HK-2 (cell line): ENCODE measurements around the gene NRP2.
A peak's percentile ranks its signal among the peaks of the same experiment; 100 is the strongest.

Experiments used
- DNase-seq: peaks from one replicate; pipeline ENCODE4 v3.0.0-alpha.2; 2018; ENCODE audit not compliant: unreplicated experiment

The NRP2 gene

DNA sequence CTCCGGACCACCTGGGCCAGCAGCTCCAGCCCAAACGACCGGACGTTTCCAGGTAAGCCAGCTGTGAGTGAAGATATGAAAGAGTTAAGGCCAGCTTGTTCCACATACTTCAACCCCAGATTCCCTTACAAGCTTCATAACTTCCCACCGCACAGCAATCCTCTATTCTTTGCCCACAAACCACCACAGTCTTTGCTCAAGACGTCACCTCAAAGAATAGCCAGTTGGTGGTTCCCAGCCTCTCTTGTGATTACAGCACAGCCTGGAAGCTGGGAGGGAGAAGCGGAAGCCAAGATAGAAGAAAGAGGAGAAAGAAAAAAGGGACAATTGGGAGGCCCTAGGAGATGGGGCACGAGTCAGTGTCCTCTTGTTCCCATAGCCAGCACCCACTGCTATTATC, 70.6 kb downstream of the NRP2 start:
- DNase-seq = no peak

DNA sequence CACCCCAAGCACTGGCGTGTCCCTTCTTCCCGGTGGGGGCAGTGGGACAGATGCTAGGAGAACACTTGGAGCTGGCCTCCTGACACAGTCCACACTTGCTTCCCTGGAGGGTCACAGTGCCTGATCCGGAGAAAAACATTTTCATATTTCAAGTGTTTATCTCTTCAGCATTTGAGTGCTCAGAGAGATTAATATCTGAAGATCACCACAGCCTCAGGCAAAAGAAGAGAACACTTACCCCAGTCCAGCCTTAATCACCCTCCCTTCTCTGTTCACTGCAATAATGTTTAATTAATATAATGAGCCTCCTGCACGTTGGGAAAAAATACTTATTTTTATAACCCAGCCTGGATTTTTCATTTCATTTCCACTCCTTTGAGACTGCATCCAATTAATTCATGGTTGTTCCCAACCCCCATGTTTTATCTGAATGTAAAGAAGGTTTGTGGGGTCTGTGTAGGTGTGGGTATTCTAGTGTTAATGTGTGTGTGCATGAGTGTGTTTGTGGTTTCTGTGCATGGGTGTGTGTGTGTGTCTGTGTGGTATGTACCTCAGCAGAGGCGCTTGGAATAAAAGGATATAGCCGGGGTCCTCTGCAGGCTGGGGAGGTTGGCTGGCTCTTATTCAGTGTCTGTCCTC, 72.1 kb downstream of the NRP2 start:
- no peak for DNase-seq

GRCh38 chr2:205754924-205755321, 72.6 kb downstream of the NRP2 start:
- peak; percentile 61 for DNase-seq

DNA sequence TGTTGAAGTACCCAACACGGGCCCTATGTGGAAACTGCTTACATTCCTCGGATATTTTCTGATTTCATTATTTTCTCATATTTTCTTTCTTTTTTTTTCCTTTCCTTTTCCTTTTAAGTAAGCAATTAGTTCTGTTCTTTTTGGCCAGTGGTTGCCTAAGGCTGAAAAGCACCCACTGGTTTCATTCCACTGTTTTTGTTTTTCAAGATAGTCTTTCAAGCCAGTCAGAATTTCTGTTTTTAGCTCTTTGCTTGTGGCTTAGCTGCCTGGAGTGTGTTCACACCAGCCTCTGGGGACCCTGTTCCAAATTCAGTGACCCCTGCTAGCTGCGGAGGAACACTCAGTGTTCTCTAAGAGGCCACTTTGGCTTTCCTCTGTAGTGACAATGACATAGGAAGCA, 73.6 kb downstream of the NRP2 start:
- DNase-seq = no peak

GRCh38 chr2:205757271-205757670, 75.0 kb downstream of the NRP2 start:
- no peak for DNase-seq

DNA sequence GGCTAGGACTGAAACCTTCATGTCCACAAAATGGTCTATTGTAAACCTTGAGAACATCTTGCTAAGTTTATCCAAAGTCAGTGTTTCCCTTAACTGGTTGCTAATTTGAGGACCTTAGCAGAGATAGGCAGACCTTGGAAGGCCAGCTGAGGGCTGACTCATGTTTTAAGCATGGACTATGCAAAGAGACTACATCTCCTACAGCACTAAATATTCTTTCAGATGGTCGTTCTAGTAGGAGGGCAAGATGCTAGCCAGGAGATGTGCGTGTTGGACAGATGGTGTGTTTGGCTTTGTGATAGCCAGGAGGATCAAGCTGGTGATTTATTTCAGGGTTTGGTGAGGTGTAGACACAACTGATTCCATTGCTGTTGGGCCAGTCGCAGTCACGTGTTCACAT, 75.8 kb downstream of the NRP2 start:
- DNase-seq = no peak

- no peak for DNase-seq
Measured at GRCh38 chr2:205758500-205758899, 76.2 kb downstream of the NRP2 start.

GRCh38 chr2:205759257-205759656, 77.0 kb downstream of the NRP2 start:
- DNase-seq = no peak

DNA sequence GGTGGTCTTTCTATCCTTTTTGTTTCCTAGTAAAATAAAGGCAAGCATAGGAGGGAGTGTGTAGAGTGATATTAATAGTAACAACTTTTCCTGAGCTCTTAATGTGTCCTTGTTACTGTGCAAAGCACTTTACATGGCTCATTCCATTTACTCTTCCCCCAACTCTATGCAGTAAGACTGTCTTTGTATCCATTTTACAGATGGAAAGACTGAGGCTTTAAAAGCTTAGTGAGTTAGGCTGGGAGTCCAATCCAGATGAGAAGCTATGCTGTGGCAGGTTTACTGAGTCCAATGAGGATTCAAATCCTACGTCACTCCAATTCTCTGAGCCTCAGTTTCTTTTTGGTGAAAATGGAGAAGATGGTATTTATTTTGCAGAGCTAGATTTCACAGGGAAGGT, 77.4 kb downstream of the NRP2 start:
- DNase-seq = no peak

- no peak for DNase-seq
Measured at GRCh38 chr2:205760157-205760556, 77.9 kb downstream of the NRP2 start.

DNA sequence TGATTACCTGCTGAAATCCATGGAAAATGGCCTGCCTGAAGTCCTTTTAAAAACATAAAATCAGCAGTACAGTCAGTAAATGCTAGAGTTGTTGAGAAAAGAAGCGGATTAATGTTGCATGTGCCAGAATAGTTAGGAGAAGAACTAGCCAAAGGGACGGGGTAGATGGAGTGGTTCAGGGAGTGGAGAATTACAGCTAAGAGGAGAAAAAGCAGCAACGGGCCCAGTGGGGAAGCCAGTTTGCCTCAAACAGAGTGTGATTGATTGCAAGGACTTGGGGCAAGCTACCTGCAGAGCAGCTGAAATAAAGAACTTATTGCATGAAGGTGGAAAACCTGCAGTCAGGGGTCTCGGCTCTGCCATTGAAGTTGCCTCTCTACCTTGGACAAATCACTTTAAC, 79.1 kb downstream of the NRP2 start:
- no peak for DNase-seq

DNA sequence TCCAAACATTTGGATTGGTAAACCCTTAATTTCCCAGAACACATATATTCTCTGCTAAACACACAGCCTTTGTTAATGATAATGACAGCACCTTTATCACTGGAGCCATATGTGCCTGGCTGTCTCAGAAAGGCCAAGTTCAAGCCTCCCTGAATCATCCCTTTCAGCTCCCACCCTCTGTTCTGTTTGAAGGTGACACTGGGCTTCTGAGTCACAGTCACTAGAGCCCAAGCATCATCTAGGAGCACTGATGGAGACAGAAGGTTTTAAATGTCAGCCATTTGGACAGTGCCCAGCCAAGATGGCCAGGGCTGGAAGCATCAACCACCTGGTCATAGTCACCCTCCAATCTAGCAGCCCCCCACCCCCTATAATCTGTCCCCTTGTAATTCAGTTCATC, 80.6 kb downstream of the NRP2 start:
- DNase-seq = no peak

DNA sequence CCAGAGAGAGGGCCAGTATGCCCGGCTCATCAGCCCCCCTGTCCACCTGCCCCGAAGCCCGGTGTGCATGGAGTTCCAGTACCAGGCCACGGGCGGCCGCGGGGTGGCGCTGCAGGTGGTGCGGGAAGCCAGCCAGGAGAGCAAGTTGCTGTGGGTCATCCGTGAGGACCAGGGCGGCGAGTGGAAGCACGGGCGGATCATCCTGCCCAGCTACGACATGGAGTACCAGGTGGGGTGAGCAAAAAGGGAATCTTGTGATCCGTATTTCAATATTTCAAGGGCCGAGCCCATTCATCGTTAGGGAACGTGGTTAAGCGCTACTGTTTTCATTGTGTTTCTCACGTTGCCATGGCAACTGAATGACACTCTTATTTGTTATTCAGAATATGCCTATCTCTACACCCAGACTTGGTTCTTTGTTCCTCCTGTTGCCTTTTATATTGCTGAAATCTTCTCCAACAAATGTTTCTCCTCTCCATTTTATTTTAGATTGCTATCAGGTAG, 81.5 kb downstream of the NRP2 start:
- no peak for DNase-seq

- DNase-seq = no peak
Measured at GRCh38 chr2:205764270-205764746, 82.0 kb downstream of the NRP2 start.

- no peak for DNase-seq
Measured at GRCh38 chr2:205765151-205765550, 82.8 kb downstream of the NRP2 start.

DNA sequence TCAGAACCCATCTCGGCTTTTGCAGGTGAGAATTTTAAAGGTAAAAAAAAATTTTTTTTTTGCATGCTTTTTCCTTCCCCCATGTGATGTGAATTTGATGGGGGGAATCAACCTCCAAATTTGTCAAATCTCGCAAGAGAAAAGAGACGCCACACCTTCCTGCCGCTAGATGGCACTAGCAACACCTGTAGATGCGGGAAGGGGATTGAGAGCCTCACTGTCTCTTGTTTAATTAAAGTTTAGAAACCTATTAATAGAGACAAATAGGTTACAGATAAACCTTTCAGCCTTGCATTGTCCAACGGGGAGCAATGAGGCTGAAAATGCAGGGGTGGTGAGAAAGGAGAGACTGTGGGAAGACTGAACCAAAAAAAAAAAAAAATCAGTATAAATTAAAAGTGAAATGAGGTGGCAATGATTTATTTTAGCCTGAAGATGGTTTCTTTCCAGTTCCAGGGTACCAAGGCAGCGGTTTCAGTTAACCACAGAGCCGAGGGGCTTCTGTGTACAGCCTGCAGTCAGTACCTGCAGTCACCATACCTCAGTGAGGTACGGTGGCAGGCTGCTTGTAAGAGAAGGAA, 84.6 kb downstream of the NRP2 start:
- DNase-seq = peak; percentile 37

GRCh38 chr2:205767617-205768016, 85.3 kb downstream of the NRP2 start:
- DNase-seq = no peak

DNA sequence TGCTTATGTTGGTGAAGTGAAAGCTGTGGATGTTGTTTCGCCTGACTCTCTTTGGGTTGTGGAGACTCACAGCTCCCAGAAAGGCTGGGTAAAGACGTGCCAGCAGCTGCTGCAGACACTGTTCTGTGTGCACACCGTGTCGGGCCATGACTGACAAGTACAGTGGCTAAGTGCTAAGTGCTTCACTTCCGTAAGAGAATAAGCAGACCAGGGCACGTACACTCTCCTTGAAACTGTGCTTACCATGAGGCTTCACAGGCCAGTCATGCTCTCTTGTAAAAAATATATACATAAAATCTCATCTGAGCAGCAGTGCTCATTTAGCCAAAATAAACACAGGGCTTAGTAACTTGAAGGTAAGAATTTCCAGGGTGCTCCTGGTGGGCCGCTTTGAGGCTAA, 86.0 kb downstream of the NRP2 start:
- no peak for DNase-seq

DNA sequence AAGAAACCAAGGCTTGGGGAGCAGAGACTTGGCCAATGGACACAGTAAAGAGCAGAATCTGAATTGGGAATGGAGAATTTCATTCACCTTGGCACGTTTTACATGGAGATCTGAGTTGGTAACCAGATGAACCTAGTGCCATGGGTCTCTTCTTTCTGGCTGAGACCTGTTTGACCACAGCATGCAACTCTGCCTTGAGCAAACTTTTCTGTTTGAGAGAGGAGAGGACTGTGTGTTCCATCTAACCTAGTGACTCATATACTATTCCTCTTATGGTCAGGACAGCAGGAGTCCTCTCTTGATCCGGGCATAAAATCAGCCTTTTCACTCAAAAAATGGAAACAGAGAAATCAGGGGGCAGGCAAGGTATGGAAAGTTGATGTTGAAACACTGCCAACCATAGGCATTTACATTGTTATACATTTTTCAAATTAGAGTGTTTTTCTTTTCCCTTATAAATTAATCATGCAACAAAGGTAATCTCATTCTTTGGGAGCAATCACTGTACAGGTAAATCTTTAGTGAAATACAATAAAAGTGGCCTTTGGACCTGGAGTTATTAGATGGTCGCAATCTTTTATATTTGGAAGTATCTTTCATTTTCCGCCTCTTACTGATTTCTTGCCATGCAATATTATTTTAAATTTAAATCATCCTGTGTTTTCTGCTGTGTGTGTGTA, 86.7 kb downstream of the NRP2 start:
- DNase-seq = no peak

DNA sequence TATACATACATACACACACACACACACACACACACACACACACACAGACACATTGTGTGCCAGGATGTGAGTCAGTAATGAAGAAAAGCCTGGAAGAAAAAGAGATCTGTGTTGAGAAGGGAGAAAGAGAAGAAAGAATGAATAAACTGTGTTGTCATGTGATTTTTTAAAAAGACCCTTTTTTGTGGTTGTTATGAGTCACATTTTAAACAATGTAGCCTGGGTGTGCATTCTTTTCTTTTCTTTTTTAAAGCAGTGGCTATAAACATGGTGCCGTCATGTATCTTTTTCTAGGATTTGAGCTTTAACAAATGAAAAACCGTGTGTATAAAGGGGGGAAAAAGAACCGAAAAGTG, 87.2 kb downstream of the NRP2 start:
- peak; percentile 34 for DNase-seq

- no peak for DNase-seq
Measured at GRCh38 chr2:205769879-205770278, 87.6 kb downstream of the NRP2 start.

DNA sequence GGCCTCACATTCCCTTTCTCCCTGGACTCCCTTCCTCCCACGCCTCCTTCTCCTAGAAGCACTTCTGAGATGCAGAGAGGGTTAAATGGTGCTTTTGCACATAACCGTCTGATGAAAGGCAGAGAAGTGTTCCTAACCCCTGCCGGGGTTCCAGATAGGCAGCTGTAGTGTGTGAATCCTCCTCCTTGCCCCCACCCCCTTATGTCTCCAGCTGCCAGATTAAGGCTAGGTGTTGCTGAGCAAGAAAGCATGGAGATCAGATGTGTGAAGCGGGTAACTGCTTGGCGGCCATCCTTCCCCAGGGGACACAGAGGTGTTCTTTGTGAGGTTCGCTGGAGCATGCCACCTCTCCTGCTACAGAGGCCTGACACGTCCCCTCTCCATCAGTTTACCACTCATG, 88.3 kb downstream of the NRP2 start:
- no peak for DNase-seq

- DNase-seq = no peak
Measured at GRCh38 chr2:205771031-205771430, 88.7 kb downstream of the NRP2 start.
